HepG2 (cell line): Measurements from ENCODE around the gene BABAM2.

ENCODE experiments used
- EZH2 ChIP-seq: conservative IDR thresholded peaks from 2 replicates; pipeline ENCODE4 v1.6.1; 2012; ENCODE audit warnings: mild to moderate bottlenecking, low read depth, low read length, moderate library complexity
- POLR2A ChIP-seq, 2 experiments: IDR thresholded peaks; 2 replicates each; pipeline ENCODE4 v1.6.1; 2011; ENCODE audit warnings: low read depth in 2 of 2, low read length in 2 of 2, mild to moderate bottlenecking in 1 of 2, moderate library complexity in 1 of 2; ENCODE audit not compliant: insufficient read depth in 1 of 2
- RFX5 ChIP-seq: IDR thresholded peaks from 2 replicates; pipeline ENCODE4 v1.6.1; 2011; ENCODE audit warnings: low read depth, low read length, improper control_type of control experiment
- RNF2 ChIP-seq: fragments of 450-650 bp; conservative IDR thresholded peaks from 2 replicates; pipeline ENCODE4 v1.6.1; 2016; ENCODE audit warnings: low read depth
- SATB2 ChIP-seq: sonication (generic); formaldehyde crosslinking; IDR thresholded peaks from 2 replicates; pipeline ENCODE4 v1.5.0; 2020; ENCODE audit warnings: missing genetic modification reagents
- TCF7L2 ChIP-seq: IDR thresholded peaks from 2 replicates; pipeline ENCODE4 v1.6.1; 2011; ENCODE audit warnings: mild to moderate bottlenecking, low read depth, low read length, moderate library complexity
- YY1 ChIP-seq: IDR thresholded peaks from 2 replicates; pipeline ENCODE4 v1.6.1; 2011; ENCODE audit warnings: low read length, low read depth, moderate library complexity, mild to moderate bottlenecking; ENCODE audit not compliant: insufficient read depth, insufficient replicate concordance
- ZNF274 ChIP-seq: sonication (generic); formaldehyde crosslinking; IDR thresholded peaks from 2 replicates; pipeline ENCODE4 v1.5.1; 2020; ENCODE audit warnings: mild to moderate bottlenecking, missing genetic modification reagents
- TF ChIP-seq, protein P1 (sequence below): sonication (generic); formaldehyde crosslinking; IDR thresholded peaks from 2 replicates; pipeline ENCODE4 v1.5.0; 2020; ENCODE audit warnings: mild to moderate bottlenecking, missing genetic modification reagents, moderate library complexity

- TF ChIP-seq RNF2: no peak
- TF ChIP-seq YY1: no peak
- TF ChIP-seq TCF7L2: no peak
- TF ChIP-seq POLR2A (IDR thresholded peaks at IDR 0.05; ENCODE audit: insufficient read depth in 1 of 2, low read depth in 2 of 2, low read length in 2 of 2): no peak
- TF ChIP-seq RFX5: no peak
- TF ChIP-seq, protein P1, sequence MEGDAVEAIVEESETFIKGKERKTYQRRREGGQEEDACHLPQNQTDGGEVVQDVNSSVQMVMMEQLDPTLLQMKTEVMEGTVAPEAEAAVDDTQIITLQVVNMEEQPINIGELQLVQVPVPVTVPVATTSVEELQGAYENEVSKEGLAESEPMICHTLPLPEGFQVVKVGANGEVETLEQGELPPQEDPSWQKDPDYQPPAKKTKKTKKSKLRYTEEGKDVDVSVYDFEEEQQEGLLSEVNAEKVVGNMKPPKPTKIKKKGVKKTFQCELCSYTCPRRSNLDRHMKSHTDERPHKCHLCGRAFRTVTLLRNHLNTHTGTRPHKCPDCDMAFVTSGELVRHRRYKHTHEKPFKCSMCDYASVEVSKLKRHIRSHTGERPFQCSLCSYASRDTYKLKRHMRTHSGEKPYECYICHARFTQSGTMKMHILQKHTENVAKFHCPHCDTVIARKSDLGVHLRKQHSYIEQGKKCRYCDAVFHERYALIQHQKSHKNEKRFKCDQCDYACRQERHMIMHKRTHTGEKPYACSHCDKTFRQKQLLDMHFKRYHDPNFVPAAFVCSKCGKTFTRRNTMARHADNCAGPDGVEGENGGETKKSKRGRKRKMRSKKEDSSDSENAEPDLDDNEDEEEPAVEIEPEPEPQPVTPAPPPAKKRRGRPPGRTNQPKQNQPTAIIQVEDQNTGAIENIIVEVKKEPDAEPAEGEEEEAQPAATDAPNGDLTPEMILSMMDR (CRISPR knock-in tag): no peak
- TF ChIP-seq ZNF274 (CRISPR knock-in tag): no peak
- TF ChIP-seq SATB2 (CRISPR knock-in tag): no peak
- TF ChIP-seq EZH2: no peak
Observed at GRCh38 chr2:27906074-27906473, 15.5 kb downstream of the BABAM2 start.
